HG03103 (cell line): Measurements from ENCODE around the gene SF3A2.

Experiments
- ATAC-seq: cut with Tn5 transposase; IDR thresholded peaks from one replicate; pipeline ENCODE4 v1.9.1; 2021; ENCODE audit warnings: low read depth; ENCODE audit not compliant: unreplicated experiment

The SF3A2 gene

DNA sequence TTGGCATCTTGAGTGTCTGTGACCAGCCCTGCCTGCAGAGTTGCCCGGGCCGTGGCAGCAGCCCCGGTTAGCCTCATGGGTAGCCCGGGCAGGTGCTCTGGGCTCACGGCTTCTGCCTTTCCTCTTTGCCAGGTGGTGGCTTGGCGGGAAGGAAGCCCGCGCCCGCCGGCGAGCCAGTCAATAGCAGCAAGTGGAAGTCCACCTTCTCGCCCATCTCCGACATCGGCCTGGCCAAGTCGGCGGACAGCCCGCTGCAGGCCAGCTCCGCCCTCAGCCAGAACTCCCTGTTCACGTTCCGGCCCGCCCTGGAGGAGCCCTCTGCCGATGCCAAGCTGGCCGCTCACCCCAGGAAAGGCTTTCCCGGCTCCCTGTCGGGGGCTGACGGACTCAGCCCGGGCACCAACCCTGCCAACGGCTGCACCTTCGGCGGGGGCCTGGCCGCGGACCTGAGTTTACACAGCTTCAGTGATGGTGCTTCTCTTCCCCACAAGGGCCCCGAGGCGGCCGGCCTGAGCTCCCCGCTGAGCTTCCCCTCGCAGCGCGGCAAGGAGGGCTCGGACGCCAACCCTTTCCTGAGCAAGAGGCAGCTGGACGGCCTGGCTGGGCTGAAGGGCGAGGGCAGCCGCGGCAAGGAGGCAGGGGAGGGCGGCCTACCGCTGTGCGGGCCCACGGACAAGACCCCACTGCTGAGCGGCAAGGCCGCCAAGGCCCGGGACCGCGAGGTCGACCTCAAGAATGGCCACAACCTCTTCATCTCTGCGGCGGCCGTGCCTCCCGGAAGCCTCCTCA is 10.4 kb upstream of the SF3A2 start:
- ATAC-seq = no peak

GRCh38 chr19:2226840-2227360 is 9.7 kb upstream of the SF3A2 start:
- ATAC-seq = no peak

DNA sequence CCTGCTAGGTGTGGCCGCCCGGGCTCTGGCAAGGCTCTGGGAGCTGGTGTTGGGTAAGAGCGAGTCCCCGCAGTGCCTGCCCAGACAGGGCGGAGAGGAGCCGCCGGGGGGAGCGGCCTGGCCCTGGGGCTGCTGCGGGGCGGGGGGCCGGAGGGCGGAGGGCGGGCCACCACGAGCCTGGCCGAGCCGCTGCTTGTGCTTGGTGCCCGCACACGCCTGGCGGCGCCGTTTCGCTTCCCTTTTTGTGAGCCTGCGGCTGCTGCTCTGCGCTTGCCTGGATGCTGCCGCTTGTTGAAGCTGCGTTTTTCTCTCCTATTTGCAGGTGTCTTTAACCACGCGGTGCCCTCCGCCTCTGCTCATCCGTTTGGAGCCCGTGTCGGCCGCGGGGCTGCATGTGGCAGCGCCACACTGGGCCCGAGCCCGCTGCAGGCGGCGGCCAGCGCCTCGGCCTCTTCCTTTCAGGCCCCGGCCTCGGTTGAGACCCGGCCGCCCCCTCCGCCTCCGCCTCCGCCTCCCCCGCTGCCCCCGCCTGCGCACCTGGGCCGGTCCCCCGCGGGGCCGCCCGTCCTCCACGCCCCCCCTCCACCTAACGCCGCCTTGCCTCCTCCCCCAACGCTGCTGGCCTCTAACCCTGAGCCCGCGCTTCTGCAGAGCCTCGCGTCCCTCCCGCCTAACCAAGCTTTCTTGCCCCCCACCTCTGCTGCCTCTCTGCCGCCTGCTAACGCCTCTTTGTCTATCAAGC is 9.0 kb upstream of the SF3A2 start:
- ATAC-seq = no peak

- ATAC-seq = no peak
These were observed 8.2 kb upstream of the SF3A2 start for GRCh38 chr19:2228157-2229030.

- no peak for ATAC-seq
These were observed 7.3 kb upstream of the SF3A2 start for GRCh38 chr19:2229103-2230032.

DNA sequence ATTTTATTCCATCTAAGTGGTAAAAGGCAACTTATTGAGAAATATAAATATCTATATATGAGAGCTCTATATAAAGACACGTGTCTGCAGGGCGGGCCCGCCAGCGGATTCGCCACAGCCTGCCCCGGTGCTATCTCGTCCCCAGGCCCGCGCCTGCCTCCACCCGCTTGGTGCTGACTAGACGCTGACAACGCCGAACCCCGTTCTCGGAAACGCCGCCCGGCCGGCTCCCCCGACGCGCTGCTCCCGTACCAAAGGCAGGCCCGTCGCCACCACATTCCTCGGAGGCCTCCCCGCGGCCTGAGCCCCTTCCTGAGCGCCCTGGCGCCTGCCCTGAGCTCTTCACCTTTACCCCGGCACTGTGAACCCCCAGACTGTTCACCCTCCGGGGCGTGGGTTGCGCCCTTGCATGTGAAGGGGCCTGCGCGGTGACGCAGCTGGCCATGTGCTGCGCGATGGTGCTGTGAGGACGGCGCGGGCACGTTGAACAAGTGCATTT is 6.5 kb upstream of the SF3A2 start:
- ATAC-seq = no peak

DNA sequence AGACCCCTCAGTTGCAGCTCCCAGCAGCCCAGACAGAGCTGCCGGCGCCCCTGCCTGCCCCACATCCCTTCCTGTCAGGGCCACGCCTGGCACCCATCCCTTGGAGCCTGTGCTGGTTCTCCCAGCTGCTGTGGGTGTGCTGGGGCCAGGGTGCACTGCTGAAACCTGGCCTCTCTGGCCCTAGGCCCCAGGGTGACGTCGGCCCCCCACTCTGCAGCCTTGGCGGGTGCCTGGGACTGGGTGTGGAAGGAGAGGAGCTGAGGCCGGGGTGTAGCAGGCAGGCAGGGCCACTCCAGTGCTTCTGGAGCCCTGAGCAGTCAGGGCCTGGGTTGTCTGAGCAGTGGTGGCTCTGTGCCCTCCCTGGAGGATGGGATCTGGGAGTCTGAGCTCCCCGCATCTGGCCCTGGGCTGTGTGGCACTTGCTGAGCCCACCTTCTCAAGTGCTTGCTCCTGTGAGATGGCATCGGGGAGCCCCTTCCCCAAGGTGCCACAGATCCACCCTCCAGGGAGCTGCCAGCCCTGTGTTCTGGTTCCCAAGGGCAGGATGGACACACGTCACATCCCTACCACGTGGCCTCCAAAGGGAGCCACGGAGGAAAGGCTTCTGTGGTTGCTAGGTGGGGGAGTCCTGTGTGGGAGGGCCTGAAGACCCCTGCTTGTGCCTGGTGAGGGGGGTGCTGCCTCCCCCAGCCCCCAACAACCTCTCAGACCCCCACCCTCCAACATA is 5.7 kb upstream of the SF3A2 start:
- ATAC-seq = no peak

DNA sequence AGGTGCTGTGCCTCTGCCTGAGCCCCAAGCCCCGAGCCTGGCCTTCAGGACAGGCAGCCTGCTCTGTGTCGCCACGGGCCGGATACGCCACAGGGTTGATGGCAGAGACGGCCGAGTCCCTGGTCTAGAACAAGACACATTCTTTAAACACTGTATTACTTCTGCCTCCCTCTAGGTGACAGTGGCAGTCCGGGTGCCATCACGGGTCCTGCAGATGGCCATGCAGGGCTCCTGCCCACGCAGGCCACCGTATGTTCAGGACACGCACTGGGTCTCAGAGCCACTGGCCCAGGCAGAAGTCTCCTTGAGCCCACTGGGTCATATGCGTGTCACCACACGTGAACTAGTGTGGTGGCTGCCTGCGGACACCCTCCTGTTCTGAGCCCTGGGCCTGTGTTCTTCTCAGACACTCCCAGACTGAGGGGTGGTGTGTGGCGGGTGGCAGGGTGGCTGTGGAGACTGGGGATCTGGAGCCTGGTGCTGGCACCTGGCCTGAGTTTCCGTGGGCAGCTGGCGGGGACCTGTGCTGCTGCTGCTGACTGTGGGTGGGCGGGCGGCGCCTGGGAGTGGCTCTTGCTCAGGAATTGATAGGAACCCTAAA is 4.9 kb upstream of the SF3A2 start:
- no peak for ATAC-seq

GRCh38 chr19:2232286-2233151 is 4.1 kb upstream of the SF3A2 start:
- no peak for ATAC-seq

GRCh38 chr19:2233601-2234280 is 2.9 kb upstream of the SF3A2 start:
- ATAC-seq = no peak

- ATAC-seq = no peak
These were observed 1.6 kb upstream of the SF3A2 start for GRCh38 chr19:2234996-2235380.

GRCh38 chr19:2235381-2236063 is 1.1 kb upstream of the SF3A2 start:
- ATAC-seq = no peak

DNA sequence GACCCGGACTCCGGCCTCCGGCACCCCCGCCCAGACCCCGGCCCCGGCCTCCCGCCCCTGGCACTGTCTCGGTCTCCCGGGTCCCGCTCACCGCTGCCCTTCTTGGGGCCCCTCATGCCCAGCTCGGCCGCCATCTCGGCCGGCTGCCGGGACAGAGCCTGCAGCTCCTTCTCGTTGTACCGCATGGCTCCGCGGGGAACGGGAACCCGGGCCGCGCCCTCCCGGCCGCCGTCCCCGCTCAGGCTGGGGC is 635 bp upstream of the SF3A2 start:
- ATAC-seq = peak; percentile 12

DNA sequence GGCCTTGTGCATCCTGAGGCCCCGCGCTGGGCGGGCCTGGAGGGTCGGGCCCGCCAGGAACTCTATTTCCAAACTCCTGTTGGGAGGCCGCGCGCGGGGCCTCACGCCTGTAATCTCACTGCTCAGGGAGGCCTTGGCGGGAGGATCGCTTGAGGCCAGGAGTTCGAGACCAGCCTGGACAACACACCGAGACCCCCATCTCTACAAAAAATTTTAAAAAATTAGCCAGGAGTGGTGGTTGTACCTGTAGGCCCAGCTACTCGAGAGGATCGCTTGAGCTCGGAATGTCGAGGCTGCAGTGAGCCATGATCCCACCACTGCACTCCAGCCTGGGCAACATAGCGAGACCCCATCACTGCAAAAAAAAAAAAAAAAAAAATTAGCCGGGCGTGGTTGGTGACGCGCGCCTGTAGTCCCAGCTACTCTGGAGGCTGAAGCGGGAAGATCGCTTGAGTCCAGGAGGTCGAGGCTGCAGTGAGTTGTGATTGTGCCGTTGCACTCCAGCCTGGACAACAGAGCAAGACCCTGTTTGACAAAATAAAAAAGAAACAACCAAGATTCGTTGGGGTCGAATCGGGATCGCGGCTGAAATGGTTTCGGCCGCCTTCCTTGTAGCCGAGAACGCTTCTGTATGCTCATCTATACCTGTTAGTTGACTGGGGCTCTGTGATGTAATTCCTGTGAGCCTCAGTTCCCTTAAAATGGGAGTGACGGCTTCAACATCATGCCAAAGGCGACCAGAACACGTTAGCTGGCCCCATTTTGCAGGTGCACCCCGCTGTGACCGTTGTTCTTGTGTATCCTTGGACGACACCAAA is 636 bp downstream of the SF3A2 start:
- ATAC-seq = no peak

DNA sequence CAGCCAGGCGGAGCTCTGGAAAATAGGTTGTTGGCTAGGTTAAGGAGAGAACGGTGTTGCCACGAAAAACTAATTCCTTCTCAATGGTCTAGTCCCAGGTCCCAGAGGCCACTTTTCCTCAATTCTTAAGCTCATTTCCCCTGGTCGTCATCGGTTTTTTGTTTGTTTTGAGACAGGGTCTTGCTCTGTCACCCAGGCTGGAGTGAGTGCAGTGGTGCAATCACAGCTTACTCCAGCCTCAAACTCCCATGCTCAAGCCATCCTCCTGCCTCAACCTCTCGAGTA is 1.2 kb downstream of the SF3A2 start:
- ATAC-seq = no peak

DNA sequence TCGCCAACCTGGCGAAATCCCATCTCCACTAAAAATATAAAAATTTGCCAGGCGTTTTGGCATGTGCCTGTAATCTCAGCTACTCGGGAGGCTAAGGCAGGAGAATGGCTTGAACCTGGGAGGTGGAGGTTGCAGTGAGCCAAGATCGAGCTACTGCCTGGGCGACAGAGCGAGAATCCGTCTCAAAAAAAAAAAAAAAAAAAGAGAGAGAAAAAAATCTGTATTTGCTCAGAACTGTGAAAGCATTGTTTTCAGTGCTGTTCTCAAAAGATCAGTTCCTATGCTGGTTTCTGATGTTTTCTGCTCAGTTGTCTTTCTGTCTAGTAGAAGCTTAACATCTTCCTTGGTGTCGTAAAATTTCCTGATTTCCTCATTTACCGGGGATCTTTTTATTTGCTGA is 2.5 kb downstream of the SF3A2 start:
- ATAC-seq = no peak
